Stimulated activated CD4-positive, alpha-beta T cell treated with anti-CD3 and anti-CD28 coated beads, Interleukin-4, amount 100 ng/mL, for 4 hours (primary cell): ENCODE results near the gene NME7.
"Not testable (repeated sequence)": the region's sequence is repeated elsewhere in the genome, so short reads cannot be mapped to it uniquely, and the experiment has no call there.

Experiments used
- DNase-seq, 2 experiments: peaks; one replicate each; pipeline ENCODE4 v3.0.0-alpha.2; 2020

Gene NME7

DNA sequence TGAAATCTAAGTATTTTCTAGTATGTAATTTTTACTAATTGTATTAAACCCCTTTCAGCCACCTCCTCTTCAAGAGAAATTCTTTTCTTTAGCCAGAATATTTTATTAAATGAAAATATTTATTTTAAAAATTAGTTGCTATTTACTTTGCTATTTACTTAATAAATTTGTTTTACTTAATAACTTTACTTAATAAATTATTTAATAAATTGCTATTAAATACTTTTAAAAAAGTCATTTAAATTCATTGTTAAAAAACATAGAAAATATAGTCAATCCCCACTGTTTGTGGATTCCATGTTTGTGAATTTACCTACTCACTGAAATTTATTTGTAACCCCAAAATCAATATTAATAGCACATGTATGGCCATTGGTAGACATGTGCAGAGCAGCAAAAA lies 155.5 kb downstream of the NME7 start:
- DNase-seq: no peak

DNA sequence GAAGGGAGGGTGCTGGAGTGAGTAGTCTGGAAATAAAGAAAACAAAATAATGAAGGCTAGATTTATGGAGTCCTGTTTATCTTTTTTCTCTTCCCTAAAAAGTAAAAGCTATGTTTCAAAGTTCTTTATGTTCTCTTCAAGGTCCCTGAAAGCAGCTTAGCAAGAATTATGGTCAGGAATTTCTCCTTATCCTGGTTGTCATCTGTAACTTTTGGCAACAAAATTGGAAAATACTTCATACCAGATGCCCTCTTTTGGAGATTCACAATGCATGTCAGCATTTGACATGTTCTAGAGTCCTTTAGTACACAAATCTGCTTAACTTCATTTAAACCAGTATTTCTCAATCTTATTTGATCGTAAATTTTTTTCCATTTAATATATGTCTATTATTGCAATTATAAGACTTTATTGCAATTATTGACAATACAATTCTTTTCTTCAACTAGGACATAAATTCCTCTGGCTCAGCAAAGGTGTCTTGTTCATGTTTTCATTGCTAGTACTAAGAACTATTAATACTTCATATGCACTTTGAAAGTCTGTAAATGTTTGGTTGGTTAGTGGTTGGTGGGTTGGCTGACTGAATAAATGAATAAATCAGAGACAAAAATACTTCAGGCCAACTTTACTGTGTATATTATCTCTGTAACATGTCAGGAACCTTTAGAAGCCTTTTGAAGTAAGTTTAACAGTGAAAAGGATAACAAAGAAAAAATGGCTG lies 159.6 kb downstream of the NME7 start:
- no peak for DNase-seq

DNA sequence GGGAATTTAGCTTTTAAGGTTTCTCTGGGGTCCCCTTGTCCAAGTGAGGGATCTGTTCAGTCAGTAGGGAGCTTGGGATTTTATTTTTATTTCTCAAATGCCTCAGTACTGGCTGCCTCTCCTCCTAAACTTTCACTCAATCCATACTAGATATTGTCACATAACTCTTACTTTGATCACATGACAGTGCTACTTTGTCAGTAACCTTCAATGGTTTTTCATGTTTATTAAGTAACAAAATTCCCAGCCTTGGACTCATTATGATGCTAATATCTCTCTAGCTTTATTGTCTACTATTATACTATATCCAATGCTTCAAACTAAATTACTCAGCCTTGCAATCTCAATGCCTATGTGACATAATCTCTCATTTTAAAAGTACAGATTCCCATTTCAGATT lies 163.4 kb downstream of the NME7 start:
- no peak for DNase-seq

DNA sequence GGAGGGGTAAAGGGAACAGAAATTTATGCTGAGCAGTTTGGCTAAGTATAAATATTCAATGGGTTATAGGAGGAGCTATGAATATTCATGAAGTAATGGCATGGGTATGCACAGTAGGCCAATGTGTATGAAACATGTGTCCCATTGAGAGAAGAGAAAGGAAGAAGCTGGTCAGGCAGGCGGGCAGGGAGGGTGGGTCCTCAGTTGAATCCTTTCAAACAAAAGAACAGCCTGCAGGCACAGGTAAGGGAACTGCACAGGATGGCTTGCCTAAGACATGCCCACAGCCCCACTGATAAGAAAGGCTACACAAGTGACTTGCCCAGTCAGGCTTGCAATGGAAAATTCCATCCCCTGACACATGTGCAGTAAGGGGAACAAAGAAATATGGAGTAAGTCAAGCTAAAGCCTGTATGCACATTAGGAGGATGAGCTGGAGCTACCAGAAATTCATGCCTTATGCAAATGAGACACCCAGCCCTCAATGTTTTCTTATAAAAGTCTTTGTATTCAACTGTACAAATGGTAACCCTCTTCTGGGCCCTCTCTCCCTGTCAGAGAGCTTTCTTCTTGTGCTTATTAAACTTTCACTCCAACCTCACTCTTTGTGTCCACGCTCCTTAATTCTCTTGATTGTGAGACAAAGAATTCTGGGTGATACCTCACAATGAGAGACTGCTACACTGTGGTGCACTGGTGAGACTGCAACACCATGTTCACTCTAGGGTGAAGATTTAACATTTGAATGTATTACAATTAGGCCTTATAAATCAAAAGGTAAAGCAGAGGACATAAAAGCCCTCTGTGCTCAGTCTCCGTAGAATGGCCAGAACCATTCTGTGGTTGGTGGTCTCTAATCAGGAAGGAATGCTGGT lies 164.6 kb downstream of the NME7 start:
- no peak for DNase-seq

DNA sequence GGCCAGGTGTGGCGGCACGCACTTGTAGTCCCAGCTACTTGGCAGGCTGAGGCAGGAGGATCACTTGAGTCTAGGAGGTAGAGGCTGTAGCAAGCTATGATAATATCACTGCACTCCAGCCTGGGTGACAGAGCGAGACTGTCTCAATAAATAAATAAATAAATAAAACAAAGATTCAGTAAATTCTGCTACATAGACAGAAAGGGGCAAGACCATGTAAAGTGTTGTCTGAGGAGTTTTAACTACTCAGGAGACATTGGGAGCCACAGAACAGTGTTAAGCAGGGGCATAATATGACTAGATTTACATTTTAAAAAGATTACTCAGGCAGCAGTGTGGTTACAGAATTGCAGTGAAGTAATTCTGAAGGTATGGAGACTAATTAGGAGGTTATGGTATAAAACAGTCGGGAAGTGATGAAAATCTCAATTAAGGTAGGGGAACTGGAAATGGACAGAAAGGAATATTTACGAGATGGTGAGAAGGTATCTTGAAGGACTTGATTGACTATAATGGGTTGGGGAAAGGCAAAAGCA lies 166.4 kb downstream of the NME7 start:
- no peak for DNase-seq

DNA sequence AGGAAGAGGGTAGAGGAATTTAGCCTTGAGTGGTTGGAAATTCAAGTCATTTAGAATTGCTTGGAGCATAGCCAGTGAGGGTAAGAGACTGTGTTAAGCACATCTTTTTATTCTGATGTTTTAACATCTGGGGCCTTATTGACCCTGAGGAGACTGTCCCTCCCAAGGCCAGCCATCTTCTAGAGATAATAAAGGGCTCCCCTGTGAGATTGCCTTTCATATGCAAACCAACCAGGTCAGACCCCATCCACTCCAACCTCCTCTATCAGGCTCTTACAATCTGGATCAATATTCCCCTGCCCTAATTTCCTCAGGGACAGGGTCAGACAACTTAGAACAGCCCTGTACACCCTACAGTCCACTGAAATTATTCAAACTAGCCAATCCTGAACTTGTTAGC lies 167.3 kb downstream of the NME7 start:
- no peak for DNase-seq

DNA sequence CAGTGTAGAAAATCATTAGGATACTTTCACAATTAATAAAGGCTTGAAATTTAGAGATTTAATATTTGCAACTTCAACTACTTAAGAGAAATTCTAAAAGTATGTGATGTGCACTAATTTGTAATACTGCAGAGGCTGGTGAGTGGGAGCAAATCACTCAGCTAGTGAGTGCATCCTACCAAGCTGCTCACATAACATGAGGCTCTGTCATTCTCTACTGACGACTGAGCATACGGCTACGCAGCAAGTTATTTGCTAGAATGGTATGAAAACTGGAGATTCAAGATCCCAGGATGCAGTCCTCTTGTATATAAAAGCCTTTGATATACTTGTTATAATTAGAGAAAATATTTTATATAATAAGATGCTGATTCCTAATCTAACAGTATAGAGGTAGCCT lies 171.0 kb downstream of the NME7 start:
- no peak for DNase-seq

DNA sequence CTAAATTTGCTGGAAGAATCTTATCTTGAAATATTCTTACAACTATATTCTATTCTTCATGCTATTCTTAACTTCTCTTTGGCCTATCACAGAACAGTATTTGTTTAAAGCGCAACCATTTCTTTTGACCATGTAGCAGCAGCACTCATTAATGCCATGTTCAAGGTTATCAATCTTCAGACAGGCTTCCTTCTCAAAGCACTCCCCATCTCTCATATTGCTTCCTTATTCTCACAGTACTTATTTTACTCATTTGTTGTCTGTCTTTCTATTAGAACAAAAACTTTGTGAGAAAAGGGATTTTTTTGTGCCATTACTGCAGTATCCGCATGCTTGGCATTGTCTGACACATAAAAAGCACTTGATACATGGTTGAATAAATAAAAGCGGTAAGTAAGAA lies 171.4 kb downstream of the NME7 start:
- DNase-seq: no peak

DNA sequence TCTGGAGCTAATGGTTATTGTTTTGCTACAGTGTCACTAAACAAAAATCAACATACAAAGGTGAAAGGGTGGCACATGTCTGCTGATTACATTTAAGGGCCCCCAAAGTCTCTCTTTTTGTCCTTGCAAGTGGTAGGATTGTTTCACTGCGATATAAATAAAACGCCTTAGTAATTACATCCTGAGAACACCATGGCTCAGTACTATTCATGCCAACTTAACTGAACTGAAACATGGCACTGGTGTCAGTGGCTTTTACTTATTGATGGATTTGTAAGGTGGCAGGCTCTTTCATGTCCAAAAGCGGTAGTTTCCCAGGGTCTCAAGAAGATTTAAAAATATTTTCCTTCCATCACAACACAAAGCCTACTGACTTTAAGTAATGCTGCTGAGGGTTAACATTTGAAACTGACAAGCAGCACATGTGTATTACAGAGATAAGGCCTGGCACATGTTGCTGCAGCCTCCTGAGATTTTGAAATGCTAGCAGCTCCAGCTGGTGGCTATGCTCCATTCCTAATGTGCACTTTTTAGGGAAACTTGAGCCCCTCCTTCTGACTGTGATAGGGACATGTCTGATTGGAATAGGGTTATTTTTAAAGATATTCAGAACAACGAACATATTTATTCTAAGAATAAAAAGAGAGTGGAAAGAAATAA lies 174.3 kb downstream of the NME7 start:
- no peak for DNase-seq

DNA sequence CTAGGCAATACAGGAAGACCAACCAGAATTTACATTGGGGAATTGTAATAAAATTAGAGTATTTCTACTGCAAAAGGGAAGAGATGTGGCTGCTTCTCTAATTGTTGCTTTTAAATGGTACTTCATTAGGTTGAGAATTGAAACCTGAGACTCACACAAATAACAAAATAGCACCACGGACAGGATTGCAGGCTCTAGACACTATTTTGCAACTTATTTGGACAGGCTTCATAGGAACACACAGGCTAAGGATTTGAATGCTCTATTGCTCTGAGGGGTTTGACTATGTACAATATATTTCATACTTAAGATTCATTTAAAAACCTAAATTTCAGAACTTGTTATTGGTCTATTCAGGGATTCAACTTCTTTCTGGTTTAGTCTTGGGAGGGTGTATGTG lies 181.5 kb downstream of the NME7 start:
- no peak for DNase-seq

DNA sequence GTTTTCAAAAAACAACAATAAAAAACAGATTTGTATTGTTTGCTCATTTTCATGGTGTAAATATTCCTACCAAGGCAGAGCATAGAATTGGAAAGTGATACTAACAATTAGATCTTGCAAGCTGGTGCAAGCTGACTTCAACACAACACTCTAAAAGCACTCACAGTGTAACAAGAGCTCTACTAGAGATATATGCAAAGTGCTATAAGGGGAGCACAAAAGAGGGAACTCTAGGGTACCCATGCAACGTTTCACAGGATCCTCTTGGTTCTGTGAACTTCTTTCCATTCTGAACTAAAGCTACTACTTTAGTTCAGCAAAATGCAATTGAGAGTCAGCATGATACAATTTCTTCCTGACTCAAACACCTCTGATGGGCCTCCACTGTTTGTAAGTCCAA lies 182.8 kb downstream of the NME7 start:
- DNase-seq: no peak

DNA sequence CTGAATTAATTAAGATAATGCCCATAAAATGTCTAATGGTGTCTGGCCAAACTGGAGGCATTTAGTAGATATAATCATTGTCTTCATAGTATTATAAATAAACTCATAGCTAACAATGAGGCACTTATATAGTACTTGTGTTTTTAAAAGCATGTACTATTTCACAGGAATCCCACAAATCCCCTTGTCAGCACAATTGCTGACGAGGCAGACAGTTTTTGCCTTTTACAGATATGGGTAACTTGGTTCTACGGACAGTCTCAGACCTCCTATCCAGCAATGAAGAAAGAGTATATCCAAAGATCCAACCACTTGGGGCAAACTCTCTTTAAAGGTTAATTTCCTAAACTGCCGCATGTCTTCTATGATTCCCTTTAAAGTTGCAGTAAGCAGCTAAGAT lies 187.4 kb downstream of the NME7 start:
- no peak for DNase-seq

DNA sequence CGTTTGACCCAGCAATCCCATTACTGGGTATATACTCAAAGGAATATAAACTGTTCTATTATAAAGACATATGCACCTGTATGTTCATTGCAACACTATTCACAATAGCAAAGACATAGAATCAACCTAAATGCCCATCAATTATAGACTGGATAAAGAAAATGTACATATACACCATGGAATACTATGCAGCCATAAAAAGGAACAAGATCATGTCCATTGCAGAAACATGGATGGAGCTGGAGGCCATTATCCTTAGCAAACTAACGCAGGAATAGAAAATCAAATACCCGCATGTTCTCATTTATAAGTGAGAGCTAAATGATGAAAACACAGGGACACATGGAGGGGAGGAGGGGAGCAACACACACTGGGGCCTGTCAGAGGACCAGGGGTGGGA lies 188.2 kb downstream of the NME7 start:
- DNase-seq: not testable (repeated sequence)

DNA sequence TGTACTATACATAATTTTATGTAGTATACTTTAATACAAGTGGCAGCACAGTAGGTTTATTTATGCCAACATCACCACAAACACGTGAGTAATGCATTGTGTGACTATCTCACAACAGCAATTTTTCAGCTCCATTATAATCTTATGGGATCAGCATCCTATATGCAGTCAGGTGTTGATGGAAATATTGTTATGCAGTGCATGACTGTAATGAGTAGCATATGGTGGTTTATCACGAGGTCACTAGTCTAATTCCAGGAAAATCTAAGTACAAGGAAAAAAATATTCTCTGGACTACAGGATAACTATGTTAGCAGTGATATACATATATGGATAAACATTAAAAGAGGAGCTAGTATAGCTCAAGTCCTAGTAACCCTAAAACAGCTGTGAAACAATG lies 192.1 kb downstream of the NME7 start:
- DNase-seq: no peak

DNA sequence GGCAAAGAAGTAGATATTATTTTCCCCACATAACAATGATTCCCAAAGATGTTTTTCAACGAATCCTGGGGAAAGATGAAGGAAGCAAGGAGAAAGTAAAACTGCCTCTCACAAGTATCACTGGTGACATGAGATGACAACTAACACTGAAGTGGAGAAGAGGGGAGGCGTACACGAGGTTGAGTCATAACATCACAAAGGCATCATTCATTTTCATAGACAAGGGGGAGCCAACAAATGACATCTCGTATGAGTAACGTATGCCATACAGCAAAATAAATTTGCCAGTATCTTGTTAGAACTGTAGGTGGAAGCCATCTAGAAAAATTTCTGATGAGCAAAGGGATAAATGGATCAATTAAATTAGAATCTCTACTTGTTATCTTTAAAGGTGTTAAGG lies 204.5 kb downstream of the NME7 start:
- peak in 1 of 2 experiments; percentile 1 for DNase-seq

DNA sequence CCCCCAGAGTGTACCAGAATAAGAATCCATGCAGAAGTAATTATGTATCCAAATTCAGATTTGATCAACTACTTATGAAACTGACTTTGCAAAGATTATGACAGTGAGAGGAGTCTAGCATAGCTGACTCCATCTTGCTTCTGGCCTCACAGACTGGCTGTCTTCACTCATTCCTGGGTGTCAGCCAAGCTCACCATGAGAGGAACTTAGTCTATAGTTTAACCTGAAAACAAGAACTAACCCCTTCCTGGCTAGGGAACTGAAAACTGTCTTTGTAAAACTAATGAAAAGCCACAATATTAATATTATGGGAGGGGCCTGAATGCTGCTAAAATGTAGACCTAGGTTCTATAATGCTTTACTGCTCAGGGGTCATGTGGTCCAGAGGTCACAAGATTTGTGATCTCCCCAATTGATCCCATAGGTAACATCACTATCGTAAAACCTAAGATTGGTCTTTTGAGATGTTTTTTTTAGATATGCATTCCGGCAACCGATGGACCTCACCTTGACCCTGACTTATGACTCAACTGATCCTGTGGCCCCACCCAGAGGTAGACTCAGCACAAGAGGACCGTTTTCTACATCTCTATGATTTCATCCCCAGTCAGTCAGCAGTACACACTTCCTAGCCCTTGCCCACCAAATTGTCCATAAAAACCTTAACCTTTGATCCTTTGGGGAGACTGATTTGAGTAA lies 206.0 kb downstream of the NME7 start:
- DNase-seq: no peak

DNA sequence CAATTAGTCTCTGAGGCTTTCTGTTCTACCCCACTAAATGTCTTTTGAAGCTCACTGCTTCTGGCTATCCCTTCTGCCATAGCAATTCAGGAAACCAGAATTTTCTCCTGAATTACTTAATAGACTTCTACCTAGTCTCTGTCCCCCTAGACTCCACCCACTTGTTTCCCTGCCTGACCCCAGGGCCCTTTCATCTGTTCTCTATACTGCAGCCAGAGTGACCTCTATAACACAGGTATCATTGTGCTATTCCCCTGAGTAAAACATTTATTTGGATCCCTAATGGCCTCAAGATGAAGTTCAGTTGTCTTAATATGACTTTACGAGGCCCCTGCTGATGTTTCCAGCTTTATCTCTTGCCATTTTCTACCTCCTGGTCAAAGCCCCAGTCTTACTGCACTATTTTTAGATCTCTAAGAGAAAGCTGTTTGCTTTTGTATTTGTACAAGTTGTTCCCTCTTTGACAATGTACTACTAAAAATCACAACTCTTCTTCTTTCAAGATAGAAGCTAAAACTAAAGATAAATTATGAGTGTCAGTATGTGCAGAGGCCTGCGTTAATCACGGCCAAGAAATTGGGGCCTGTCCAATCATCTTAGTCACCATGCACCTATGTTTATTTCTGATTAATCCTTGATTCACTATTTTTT lies 206.6 kb downstream of the NME7 start:
- no peak for DNase-seq

DNA sequence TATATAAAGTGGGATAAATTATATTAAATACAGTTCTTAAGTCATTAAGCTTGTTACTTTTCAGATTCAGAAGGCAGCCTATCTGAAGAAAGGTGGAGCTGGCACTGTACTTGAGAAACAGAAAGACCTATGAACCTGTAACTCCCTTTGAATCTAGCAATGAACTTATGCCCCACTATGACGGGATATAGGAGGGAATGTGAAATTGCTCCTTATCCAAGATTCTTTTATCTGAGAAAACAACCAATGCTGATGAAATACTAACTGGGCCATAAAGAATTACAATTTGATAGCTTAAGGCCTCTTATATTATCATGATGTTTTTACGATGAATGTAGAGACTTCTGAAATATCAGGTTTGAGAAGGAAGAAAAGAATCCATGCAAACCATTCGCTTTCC lies 211.0 kb downstream of the NME7 start:
- DNase-seq: no peak

DNA sequence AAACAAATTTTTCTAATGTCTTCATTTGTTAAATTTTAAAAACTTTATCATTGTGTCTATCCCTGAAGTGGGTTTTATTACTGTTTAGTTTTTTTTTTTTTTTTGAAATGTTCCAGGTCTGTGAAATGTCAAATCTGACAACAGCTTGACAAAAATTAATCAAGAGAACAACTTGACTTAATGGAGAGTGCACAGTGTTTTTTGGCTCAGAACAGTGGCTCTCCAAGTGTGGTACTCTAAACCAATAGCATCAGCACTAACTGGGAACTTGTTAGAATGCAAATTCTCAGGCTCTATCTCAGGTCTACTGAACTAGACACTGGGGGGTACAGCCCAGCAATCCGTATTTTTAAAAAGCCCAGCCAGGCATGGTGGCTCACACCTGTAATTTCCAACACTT lies 211.9 kb downstream of the NME7 start:
- no peak for DNase-seq

DNA sequence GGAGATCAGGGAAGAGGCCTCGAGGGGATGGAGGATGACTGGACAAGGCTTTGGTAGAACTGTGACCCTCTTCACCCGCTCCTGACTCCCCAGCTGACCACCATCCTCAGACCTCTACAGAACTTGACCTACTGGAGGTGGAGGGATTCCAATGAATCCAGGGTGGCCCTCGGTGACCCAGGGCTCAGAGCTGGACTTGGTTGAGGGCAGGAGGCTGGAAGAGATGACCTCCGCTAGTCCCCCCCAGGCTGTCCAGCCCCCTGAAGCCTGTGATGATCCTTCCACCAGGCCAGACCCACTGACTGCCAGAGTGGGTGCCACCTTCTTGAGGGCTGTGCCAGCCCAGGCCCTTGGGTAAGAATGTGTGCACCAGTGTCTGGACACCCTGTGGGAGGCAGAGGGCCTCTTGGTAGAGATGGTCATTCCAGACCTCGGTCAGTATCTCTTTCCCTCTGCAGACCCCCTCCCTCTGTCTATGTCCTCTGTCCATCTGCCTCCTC lies 216.2 kb downstream of the NME7 start:
- DNase-seq: no peak

DNA sequence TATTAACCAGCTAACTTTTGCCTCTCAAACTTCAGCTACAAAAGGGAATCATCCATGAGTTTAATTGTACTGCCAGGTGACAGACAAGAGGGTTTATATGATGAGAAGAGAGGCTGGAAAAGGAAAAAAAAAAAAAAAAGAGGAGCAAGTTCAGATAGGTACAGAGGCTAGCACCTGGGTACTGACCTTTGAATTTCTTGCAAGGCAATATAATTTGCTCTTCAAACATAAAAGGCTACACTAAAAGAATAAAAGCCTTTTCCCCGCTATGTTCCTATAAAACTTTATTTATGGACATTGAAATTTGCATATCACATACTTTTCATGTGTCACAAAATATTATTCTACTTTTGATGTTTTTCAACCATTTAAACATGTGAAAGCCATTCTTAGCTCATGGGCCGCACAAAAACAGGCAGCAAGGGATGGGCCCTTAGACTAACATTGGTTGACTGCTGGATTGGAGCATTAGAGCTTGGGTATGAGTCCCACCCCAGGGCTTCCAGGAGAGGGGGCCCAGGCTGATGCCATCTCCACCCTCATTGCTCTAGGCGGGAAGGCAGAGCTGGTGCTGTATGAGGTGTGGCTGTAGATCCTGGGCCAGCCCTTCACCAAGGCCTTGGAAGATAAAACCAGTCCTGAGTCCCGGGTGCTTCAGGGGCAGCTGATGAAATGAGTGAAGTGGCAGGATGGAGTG lies 216.8 kb downstream of the NME7 start:
- no peak for DNase-seq
